Common myeloid progenitor, CD34-positive (primary cell): Measurements from ENCODE around the gene DYNC1I1.

ENCODE experiments used
- CTCF ChIA-PET: fragments of 350-600 bp; sonication (Branson Sonifier 250); formaldehyde crosslinking; loops from one replicate; lab custom pipeline; 2021; ENCODE audit warnings: antibody characterized with exemption; lab: Charles Lee
- POLR2A ChIA-PET: fragments of 350-600 bp; sonication (Branson Sonifier 250); formaldehyde crosslinking; loops from one replicate; lab custom pipeline; 2021; ENCODE audit warnings: antibody characterized with exemption; lab: Charles Lee
- DNase-seq, 3 donors: peaks; one replicate each; pipeline versions ENCODE4 v3.0.0 to v3.0.0-alpha.2; 2013
- H3K27ac ChIP-seq, 2 experiments: 1 replicate in 1 of 2; 2 replicates in 1 of 2; pipeline ENCODE4 v1.7.0; 2013; ENCODE audit warnings: inconsistent platforms in 2 of 2, low read length in 2 of 2, mild to moderate bottlenecking in 2 of 2, low read depth in 1 of 2, moderate library complexity in 1 of 2; ENCODE audit not compliant: severe bottlenecking in 2 of 2, insufficient read depth in 1 of 2, poor library complexity in 1 of 2
- H3K27me3 ChIP-seq, 5 experiments: replicated peaks in 2 of 5; 1 replicate in 3 of 5; 2 replicates in 2 of 5; pipeline versions ENCODE4 v1.6.1 to v1.7.0; 2013; ENCODE audit warnings: low read length in 4 of 5, mild to moderate bottlenecking in 2 of 5, moderate library complexity in 2 of 5, inconsistent platforms in 1 of 5; ENCODE audit not compliant: insufficient read depth in 5 of 5, control insufficient read depth in 4 of 5
- H3K36me3 ChIP-seq, 4 experiments: 1 replicate in 2 of 4; 2 replicates in 2 of 4; pipeline versions ENCODE4 v1.6.1 to v1.7.0; 2013; ENCODE audit warnings: low read length in 3 of 4, control low read depth in 1 of 4, mild to moderate bottlenecking in 1 of 4; ENCODE audit not compliant: control insufficient read depth in 4 of 4, insufficient read depth in 4 of 4
- H3K4me1 ChIP-seq, 4 experiments: 1 replicate in 3 of 4; 2 replicates in 1 of 4; pipeline versions ENCODE4 v1.6.1 to v1.7.1; 2013; ENCODE audit warnings: low read length in 3 of 4, mild to moderate bottlenecking in 3 of 4, control low read depth in 1 of 4, inconsistent platforms in 1 of 4, moderate library complexity in 1 of 4; ENCODE audit not compliant: control insufficient read depth in 4 of 4, insufficient read depth in 4 of 4; ENCODE audit errors: control extremely low read depth in 1 of 4
- H3K4me3 ChIP-seq, 7 experiments: 1 replicate in 4 of 7; 2 replicates in 3 of 7; pipeline versions ENCODE4 v1.5.1 to v1.7.0; 2013; ENCODE audit warnings: mild to moderate bottlenecking in 7 of 7, low read length in 6 of 7, moderate library complexity in 6 of 7, inconsistent platforms in 2 of 7, low read depth in 2 of 7, control low read depth in 1 of 7; ENCODE audit not compliant: insufficient read depth in 4 of 7, control insufficient read depth in 1 of 7; ENCODE audit errors: extremely low read depth in 1 of 7
- H3K9me3 ChIP-seq, 5 experiments: 1 replicate in 4 of 5; 2 replicates in 1 of 5; pipeline versions ENCODE4 v1.6.1 to v1.7.1; 2013; ENCODE audit warnings: low read length in 4 of 5, mild to moderate bottlenecking in 2 of 5, inconsistent platforms in 1 of 5, low read depth in 1 of 5, moderate library complexity in 1 of 5; ENCODE audit not compliant: control insufficient read depth in 4 of 5, insufficient read depth in 2 of 5; ENCODE audit errors: control extremely low read depth in 1 of 5
- WGBS: methylation state at CpG from one replicate; pipeline ENCODE4 v1.1.5; 2013; ENCODE audit not compliant: insufficient coverage; 5-methylcytosine and 5-hydroxymethylcytosine counted together

DYNC1I1 gene

DNA sequence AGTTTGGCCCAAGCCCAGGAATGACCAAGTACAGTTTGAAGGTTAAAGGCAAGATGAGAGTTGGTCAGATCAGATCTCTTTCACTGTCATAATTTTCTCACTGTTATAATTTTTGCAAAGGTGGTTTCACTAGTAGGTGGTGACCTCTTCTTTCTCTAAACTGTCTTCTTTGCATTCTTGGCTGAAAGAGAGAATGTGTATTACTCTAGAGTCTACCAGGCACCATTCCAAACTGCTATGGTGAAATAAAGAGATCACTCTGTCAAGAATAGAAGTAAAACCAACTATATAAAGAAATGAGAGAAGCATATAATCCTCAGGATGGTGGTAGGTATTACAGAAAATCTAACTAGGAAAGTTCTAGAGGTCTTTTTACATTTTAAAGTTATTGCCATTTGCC lies 72.7 kb downstream of the DYNC1I1 start:
- Histone ChIP-seq H3K27ac (no peak overlapping the region), H3K27me3 (no peaks in the 10 kb centered on the region), H3K4me1 (no peaks in the 10 kb centered on the region), H3K9me3 (peaks cover 0 to 5% (median 0%) of the 10 kb centered on the region in 5 experiments), H3K36me3 (no peaks in the 10 kb centered on the region), H3K4me3 (no peak overlapping the region)
- no peak for DNase-seq
- CTCF ChIA-PET = no interaction called here
- POLR2A ChIA-PET = no interaction called here

DNA sequence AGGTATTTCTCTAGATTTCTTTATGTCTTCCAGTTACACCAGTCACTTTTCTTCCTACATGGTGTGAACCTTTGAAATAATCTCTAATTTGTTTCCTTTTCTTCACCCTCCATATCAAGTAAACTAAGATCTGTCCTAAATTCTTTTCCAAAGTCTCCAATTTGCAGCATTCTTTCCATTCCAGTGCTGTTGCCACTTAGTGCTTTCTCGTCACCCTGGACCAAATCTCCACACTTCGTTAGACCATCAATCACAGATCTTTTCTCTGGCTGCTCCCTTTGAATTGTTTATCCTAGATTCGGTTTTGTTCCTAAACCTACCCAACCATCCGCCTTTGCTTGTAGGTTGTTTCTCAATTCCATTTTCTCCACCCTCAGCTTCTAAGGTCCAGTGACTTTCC lies 74.7 kb downstream of the DYNC1I1 start:
- no peak for DNase-seq
- 92% methylated on average over 4 of the region's 4 CpGs for WGBS
- ChIA-PET CTCF (no interaction called here), POLR2A (no interaction called here)
- Histone ChIP-seq H3K4me1 (no peaks in the 10 kb centered on the region), H3K27me3 (peaks cover 0 to 2% (median 0%) of the 10 kb centered on the region in 5 experiments), H3K27ac (no peak overlapping the region), H3K4me3 (no peak overlapping the region), H3K36me3 (no peaks in the 10 kb centered on the region), H3K9me3 (no peaks in the 10 kb centered on the region)

DNA sequence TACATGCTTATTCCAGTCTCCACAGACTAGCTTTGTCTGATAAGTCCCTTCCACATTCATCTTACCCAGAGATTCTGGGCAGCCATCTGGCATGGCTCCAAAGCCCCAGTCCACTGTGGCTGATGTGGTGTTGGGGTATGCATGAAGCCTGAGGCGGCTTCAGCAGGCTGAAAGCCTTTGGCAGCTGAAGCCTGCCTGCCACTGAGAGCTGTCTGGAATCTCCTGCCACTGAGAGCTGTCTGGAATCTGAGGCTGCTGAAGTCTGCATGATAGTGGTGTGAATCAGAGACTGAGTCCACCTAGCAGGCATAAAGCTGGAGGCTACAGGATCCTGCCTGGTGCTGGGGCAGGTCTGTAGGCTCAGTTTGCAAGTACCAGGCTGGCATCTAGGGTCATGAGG lies 87.1 kb downstream of the DYNC1I1 start:
- DNase-seq = no peak
- WGBS = no CpG with 5 or more reads among the region's 1 CpG

DNA sequence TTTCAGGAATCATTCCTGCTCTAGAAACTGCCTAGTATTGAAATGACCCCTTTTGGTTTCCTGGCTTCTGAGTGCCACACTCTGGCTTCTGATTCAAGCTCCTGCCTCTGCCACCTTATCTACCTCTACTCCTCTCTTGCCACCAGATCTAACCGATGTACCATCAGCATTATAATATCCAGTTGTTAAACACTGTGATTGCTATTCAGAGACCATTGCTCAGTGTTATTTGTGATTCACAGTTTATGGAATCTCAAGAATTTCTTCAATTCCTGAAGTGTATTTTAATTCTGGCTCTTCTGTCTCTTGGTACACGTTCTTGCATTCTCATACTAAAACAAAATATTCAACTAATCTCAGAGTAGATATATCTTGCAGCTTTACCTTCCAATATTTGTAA lies 88.7 kb downstream of the DYNC1I1 start:
- Histone ChIP-seq H3K36me3 (peaks cover 0 to 2% (median 0%) of the 10 kb centered on the region in 4 experiments), H3K27ac (no peak overlapping the region), H3K9me3 (peaks cover 0 to 5% (median 2%) of the 10 kb centered on the region in 5 experiments), H3K4me3 (no peak overlapping the region), H3K4me1 (no peaks in the 10 kb centered on the region), H3K27me3 (peaks cover 0 to 1% (median 0%) of the 10 kb centered on the region in 5 experiments)
- no peak for DNase-seq
- ChIA-PET POLR2A (no interaction called here), CTCF (interaction anchor here (1.2 kb wide), 1 partner anchor 137 kb away, joined by 3 read pairs; no protein-coding TSS in a partner anchor)
- WGBS = 80% methylated on average over 1 of the region's 2 CpGs

More for the DNA sequence above, 87.1 kb downstream of the DYNC1I1 start:
- Histone ChIP-seq H3K4me3 (no peak overlapping the region), H3K27ac (no peak overlapping the region), H3K27me3 (peaks cover 0 to 1% (median 0%) of the 10 kb centered on the region in 5 experiments), H3K9me3 (peaks cover 0 to 5% (median 2%) of the 10 kb centered on the region in 5 experiments), H3K4me1 (no peaks in the 10 kb centered on the region), H3K36me3 (peaks cover 0 to 2% (median 0%) of the 10 kb centered on the region in 4 experiments)
- ChIA-PET CTCF (no interaction called here), POLR2A (no interaction called here)

DNA sequence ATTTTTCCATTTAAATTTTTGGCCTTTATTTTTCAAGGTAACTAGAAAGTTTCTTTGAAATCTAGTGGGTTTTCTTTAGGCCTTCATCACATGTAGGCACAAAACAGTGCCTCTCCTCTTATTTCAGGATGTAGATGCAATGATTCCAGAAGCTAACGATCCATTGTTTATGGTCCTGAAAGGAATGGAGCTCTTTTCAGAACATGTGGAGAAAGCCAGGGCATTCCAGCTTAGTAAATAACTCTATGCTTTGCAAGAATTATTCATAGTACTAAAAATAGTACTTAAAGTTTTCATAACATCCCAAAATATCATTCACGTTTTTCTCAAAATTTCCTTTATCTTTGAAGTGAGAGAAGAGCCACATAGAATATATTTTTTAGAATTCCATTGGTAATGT lies 91.3 kb downstream of the DYNC1I1 start:
- no peak overlapping the region for H3K4me3 ChIP-seq
- H3K36me3 ChIP-seq = peaks cover 0 to 2% (median 0%) of the 10 kb centered on the region in 4 experiments
- 80% methylated on average over 1 of the region's 2 CpGs for WGBS
- no peak overlapping the region for H3K27ac ChIP-seq
- ChIA-PET CTCF (interaction anchor here (1.2 kb wide), 1 partner anchor 139 kb away, joined by 4 read pairs; no protein-coding TSS in a partner anchor), POLR2A (no interaction called here)
- H3K4me1 ChIP-seq = no peaks in the 10 kb centered on the region
- H3K9me3 ChIP-seq = peaks cover 0 to 5% (median 2%) of the 10 kb centered on the region in 5 experiments
- no peak for DNase-seq
- peaks cover 0 to 7% (median 0%) of the 10 kb centered on the region in 5 experiments for H3K27me3 ChIP-seq

DNA sequence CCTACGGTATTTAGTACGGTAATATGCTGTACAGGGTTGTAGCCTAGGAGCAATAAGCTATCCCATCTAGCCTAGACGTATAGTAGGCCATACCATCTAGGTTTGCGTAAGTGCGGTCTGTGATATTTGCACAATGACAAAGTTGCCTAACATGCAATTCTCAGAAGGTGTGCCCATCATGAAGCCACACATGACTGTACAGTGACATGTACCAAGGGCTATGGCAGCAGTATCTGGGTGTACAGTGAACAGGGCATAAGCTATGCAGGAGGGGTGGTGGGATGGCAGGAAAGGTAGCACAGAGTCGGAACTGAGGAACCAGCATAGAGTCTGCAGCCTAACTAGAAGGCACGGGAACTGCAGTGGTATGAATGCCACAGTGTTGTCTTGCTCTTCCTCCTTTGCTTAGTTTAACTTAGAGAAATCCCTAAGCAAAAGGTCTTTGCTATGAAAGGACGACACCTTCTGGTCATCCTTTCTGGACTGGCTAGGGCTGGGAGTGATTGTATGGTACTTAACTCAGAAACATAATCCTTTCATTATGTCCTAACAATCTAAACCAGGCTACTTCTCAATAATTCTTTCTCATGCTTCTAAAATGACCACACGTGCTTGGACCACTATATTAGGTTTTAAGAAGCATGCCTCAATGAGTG lies 93.5 kb downstream of the DYNC1I1 start:
- Histone ChIP-seq H3K9me3 (no peaks in the 10 kb centered on the region), H3K4me3 (no peak overlapping the region), H3K27me3 (peaks cover 0 to 7% (median 0%) of the 10 kb centered on the region in 5 experiments), H3K27ac (no peak overlapping the region), H3K4me1 (no peaks in the 10 kb centered on the region), H3K36me3 (no peaks in the 10 kb centered on the region)
- DNase-seq = no peak
- CTCF ChIA-PET = interaction anchor here (10.6 kb wide), 1 partner anchor 142 kb away, joined by 131 read pairs; no protein-coding TSS in a partner anchor
- WGBS = 93% methylated on average over 7 of the region's 9 CpGs
- POLR2A ChIA-PET = no interaction called here

DNA sequence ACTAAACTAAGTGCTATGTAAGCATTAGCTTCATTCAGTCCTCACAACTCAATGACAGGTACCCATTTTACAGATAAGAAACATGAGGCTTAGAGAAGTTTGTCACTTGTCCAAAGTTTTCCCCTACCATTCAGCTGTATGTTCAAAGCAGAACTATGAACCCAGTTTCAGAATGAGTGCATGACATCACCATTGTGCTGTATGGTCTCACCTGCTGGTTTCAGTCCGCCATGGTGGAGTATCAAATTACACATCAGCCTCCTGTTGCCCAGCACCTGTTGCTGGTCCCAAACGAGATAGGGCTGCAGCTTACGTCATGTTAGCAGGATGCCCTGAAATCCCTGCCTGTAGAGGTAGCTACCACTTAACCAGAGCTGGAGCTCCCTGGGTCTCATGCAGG lies 95.0 kb downstream of the DYNC1I1 start:
- POLR2A ChIA-PET = no interaction called here
- H3K4me1 ChIP-seq = no peaks in the 10 kb centered on the region
- CTCF ChIA-PET = interaction anchor here (0.7 to 10.6 kb wide), 4 partner anchors 10 to 143 kb away, joined by 3 to 131 read pairs (median 5); no protein-coding TSS in a partner anchor

More for the DNA sequence above, 95.0 kb downstream of the DYNC1I1 start:
- H3K36me3 ChIP-seq = no peaks in the 10 kb centered on the region
- DNase-seq = no peak
- no peaks in the 10 kb centered on the region for H3K9me3 ChIP-seq
- H3K27me3 ChIP-seq = peaks cover 0 to 5% (median 0%) of the 10 kb centered on the region in 5 experiments
- WGBS = 84% methylated on average over 3 of the region's 3 CpGs
- no peak overlapping the region for H3K27ac ChIP-seq
- H3K4me3 ChIP-seq = no peak overlapping the region
